GM21423 (cell line): ENCODE measurements around the gene SEMA6A.

Source experiments
- ATAC-seq: cut with Tn5 transposase; IDR thresholded peaks from one replicate; pipeline ENCODE4 v1.9.1; 2021; ENCODE audit warnings: mild to moderate bottlenecking, moderate library complexity; ENCODE audit not compliant: unreplicated experiment

SEMA6A gene

GRCh38 chr5:116574367-116575325, at the start of gene SEMA6A:
Gene SEMA6A, minus strand, starts transcription at chr5:116574823. Its CDS starts 69,879 bp downstream, at chr5:116504944.
- peak; percentile 43 for ATAC-seq

GRCh38 chr5:116622375-116623050, 47.9 kb upstream of the SEMA6A start:
- ATAC-seq: no peak

GRCh38 chr5:116621599-116621998, 47.0 kb upstream of the SEMA6A start:
- ATAC-seq: no peak

- no peak for ATAC-seq
These were observed 42.3 kb upstream of the SEMA6A start for GRCh38 chr5:116616876-116617275.

- ATAC-seq: no peak
These were observed 39.9 kb upstream of the SEMA6A start for GRCh38 chr5:116614603-116614920.

- peak; percentile 33 for ATAC-seq
These were observed 38.8 kb upstream of the SEMA6A start for GRCh38 chr5:116613445-116613844.

- no peak for ATAC-seq
These were observed 37.8 kb upstream of the SEMA6A start for GRCh38 chr5:116612431-116612830.

GRCh38 chr5:116605310-116606070, 30.9 kb upstream of the SEMA6A start:
- no peak for ATAC-seq

GRCh38 chr5:116604805-116605204, 30.2 kb upstream of the SEMA6A start:
- ATAC-seq: no peak

- no peak for ATAC-seq
These were observed 26.3 kb upstream of the SEMA6A start for GRCh38 chr5:116600876-116601275.

GRCh38 chr5:116598911-116599310, 24.3 kb upstream of the SEMA6A start:
- ATAC-seq: no peak

GRCh38 chr5:116595498-116595897, 20.9 kb upstream of the SEMA6A start:
- no peak for ATAC-seq

GRCh38 chr5:116593340-116593739, 18.7 kb upstream of the SEMA6A start:
- no peak for ATAC-seq

GRCh38 chr5:116585227-116585626, 10.6 kb upstream of the SEMA6A start:
- no peak for ATAC-seq

- no peak for ATAC-seq
These were observed 9.2 kb upstream of the SEMA6A start for GRCh38 chr5:116583862-116584222.

- ATAC-seq: no peak
These were observed 8.7 kb upstream of the SEMA6A start for GRCh38 chr5:116583085-116583861.

GRCh38 chr5:116581910-116582309, 7.3 kb upstream of the SEMA6A start:
- ATAC-seq: no peak

- no peak for ATAC-seq
These were observed 4.5 kb upstream of the SEMA6A start for GRCh38 chr5:116579144-116579543.

- no peak for ATAC-seq
These were observed 4.1 kb upstream of the SEMA6A start for GRCh38 chr5:116578676-116579075.

- ATAC-seq: peak; percentile 67
These were observed 2.6 kb upstream of the SEMA6A start for GRCh38 chr5:116577064-116577788.
